GM12801 (cell line): ENCODE measurements around the gene DIO3.

Experiments
- TF ChIP-seq, protein P1 (sequence below): IDR thresholded peaks from one replicate; pipeline ENCODE4 v1.5.1; 2011; ENCODE audit warnings: control low read depth; ENCODE audit not compliant: insufficient read length; ENCODE audit errors: extremely low read depth

DIO3 gene

DNA sequence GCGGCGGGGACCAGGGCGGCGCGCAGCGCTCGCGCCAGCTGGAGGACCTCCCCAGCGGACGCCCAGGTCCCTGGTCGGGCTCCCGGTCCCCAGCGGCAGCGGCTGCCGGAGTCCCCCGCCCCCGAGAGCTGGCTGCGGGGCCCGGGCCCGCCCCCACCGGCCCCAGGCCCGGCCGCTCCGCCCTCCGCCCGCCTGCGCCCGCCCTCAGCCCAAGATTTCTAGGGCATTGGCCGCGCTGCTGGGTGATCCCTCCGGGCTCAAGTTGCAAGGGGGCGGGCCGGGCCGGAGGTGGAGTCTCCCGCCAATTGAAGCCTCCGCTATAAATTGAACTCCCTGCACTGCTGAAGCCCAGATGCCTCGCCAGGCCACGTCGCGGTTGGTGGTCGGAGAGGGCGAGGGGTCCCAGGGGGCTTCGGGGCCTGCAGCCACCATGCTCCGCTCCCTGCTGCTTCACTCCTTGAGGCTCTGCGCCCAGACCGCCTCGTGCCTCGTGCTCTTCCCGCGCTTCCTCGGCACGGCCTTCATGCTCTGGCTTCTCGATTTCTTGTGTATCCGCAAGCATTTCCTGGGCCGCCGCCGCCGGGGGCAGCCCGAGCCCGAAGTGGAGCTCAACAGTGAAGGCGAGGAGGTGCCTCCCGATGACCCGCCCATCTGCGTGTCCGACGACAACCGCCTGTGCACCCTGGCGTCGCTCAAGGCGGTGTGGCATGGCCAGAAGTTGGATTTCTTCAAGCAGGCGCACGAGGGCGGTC lies at the start of gene DIO3:
DIO3 (plus strand) TSS at position 351 of the 752 bp plus-strand sequence.
- TF ChIP-seq, protein P1, sequence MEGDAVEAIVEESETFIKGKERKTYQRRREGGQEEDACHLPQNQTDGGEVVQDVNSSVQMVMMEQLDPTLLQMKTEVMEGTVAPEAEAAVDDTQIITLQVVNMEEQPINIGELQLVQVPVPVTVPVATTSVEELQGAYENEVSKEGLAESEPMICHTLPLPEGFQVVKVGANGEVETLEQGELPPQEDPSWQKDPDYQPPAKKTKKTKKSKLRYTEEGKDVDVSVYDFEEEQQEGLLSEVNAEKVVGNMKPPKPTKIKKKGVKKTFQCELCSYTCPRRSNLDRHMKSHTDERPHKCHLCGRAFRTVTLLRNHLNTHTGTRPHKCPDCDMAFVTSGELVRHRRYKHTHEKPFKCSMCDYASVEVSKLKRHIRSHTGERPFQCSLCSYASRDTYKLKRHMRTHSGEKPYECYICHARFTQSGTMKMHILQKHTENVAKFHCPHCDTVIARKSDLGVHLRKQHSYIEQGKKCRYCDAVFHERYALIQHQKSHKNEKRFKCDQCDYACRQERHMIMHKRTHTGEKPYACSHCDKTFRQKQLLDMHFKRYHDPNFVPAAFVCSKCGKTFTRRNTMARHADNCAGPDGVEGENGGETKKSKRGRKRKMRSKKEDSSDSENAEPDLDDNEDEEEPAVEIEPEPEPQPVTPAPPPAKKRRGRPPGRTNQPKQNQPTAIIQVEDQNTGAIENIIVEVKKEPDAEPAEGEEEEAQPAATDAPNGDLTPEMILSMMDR: no peak

DNA sequence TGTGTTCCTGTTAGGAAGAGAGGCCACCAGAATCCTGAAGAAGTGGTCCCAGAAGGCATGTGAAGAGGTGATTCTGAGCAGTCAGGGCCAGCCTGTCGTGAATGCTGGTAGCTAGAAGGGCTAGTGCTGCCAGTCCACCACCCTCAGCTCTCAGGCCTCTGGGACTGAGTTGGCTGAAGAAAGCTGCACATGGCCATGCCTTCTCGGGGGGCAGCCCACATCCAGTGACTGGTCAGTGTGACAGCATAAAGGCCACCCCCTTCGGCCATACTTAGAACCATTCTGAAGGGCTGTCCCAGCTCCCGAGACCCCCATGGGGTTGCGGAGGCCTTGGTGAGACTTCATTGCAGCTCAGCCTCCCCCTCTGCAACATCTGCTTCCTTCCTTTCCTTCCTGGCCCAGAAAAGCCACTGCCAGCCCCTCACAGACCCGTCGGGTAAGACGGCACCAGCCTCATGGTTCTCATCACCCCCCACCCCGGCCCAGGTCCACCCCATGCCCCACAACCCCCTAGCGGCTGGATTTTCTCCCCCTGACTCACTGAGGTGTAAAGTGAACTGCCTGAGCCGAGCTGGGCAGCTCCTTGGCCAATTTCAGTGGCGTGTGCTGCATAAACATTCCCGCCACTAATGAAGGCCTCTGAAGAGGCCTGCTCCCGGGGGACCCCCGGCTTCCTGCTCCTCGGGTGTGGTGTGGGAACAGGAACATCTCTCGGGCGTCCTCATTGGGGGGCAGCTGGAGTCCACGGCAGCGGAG lies 49.5 kb upstream of the DIO3 start:
- TF ChIP-seq, protein P1: no peak

DNA sequence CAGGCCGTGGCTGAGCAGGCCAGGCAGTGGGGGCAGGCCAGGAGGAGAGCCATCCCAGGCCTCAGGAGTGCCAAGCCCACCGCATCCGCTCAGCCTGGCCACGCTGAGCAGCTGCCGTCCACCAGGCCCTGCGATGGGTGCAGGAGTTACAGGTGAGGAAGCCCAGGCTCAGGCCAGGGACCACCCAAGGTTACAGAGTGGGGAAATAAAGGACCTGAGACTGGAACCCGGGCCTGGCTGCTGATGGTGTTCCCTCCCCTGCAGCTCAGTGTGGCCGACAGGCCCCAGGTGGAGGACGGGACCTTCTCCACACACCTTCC lies 49.0 kb upstream of the DIO3 start:
- TF ChIP-seq, protein P1: no peak

DNA sequence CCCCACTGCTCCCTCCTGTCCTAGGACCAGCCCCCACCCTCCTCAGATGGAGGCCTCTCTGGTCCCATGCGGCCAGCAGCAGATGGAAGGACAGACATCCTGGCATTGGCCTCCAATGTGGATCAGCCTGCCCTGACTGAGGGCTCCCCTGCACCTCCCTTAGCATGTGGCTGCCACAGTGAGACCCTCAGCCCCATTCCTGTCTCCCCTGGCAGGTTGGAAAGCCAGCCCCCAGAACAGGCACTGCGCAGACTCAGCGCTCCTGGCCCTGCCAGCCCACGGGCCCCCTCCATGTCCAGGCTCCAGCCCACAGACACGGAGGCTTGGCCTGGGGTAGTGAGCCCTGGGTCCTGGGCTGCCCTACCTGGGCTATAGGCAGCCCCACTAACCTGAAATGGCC lies 47.2 kb upstream of the DIO3 start:
- TF ChIP-seq, protein P1: no peak

DNA sequence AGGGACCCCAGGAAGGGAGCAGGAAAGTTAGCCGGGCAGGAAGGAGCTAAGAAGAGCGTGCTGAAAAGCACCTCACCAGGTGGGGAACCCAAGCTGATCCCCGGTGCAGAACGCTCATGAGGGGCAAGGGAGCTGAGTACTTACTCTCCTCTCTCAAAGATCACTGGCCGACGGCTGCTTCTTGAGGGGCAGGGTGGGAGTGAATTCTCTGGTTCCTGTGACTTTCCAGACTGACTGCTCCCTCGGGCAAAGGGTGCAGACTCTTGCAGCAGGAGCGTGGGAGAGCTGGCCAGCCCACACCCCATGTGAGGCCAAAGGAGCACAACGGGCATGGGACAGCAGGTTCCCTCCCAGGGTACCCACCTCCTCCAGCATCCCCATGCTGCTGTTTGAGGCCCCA lies 44.9 kb upstream of the DIO3 start:
- TF ChIP-seq, protein P1: no peak

DNA sequence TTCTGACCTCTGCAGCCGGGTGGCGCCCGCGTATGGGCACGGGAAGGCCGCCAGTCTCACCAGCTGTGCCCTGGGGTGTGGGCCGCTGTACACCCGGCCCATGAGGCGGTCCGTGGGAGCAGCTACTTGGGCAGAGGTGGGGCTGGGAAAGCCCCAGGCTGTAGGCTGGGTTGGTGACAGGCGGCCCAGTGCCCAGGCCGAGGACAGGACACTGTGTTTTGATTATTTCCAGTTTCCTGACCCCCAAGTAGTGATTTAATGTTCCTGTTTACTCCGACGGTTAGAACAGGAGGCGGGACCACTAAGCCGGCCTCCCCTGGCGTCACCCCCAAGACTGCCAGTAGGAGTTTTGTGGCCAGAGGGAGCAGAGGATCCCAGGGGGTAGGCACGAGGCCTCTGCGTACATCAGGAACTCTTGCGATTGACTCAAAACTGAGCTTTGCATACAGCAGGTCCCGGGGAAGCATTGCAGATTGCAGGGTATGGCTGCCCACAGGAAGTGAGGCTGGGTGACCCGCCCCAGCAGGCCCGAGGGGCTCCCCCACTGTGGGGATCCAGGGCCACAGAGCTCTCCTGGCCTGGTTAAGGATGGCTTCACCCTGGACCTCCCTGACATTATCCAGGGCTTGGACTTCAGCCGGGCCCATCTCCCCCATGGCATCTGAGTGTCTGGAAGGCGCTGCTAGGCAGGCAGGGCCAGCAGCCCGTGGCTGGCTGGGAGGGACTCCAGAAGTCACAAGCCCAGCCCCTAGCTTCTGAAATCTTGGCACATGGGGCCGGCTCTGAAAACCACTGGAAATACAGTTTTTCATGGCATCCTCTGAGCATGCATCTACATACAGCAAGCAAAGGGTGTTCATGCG lies 42.5 kb upstream of the DIO3 start:
- TF ChIP-seq, protein P1: no peak

DNA sequence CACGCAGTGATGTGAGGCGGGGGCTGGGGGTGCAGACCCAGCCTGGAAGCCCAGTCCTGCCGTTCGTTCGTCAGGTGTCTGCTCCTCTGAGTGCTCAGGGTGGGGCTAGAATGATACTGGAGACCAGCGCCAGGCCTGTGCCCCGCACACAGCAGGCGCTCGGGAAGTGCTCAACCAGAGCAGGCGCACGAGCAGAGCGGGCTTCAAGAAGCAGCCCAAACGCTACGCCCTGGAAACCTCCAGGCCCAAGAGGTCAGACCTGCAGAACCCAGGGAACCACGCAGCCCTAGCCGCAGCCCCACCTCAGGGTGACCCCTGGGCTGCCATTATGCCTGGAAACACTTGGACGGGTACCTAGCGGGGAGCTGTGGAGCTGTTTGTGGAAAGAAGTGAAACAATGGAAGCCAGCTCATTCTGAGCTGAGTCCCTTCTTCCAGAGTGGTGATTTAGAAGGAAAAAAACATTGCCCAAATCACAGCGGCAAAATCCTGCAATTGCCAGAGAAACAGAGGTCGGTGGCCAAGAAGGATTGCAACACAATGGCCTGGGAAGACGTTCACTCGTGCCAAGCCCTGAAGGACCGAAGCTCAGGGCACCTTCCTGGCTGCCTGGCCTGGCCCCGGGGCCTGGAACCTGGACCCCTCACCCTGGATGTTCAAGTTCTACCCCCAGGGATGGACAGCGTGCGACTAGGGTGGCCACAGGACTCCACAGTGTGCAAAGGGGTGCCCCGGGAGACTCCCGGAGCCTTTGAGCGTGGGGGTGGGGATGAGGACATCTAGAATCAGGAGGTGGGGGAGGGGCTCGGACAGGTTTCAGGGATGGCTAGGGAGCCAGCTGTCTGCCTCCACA lies 40.4 kb upstream of the DIO3 start:
- TF ChIP-seq, protein P1: no peak
